SU-DHL-6 (cell line): ENCODE data around the gene DLG2.

Source experiments
- H2AFZ ChIP-seq: fragments of 200-600 bp; sonication (generic); 2 replicates; pipeline ENCODE4 v1.6.1; 2014; ENCODE audit warnings: low read depth, mild to moderate bottlenecking, moderate library complexity, mixed read lengths, antibody characterized with exemption, low read length; ENCODE audit not compliant: severe bottlenecking
- H3F3A ChIP-seq: fragments of 200-600 bp; shearing (Covaris generic); 2 replicates; pipeline ENCODE4 v1.6.0; 2016; ENCODE audit warnings: antibody characterized with exemption, mild to moderate bottlenecking; ENCODE audit not compliant: insufficient read depth
- H3K27ac ChIP-seq: fragments of 200-600 bp; sonication (generic); 2 replicates; pipeline ENCODE4 v1.5.1; 2016; ENCODE audit warnings: low read depth, mild to moderate bottlenecking, low read length, moderate library complexity, mixed read lengths
- H3K27me3 ChIP-seq: fragments of 200-600 bp; sonication (generic), shearing (Covaris generic); 2 replicates; pipeline ENCODE4 v1.6.0; 2014; ENCODE audit warnings: mild to moderate bottlenecking, low read length
- H3K36me3 ChIP-seq: fragments of 200-600 bp; sonication (generic); 2 replicates; pipeline ENCODE4 v1.6.1; 2014; ENCODE audit warnings: mild to moderate bottlenecking, low read length, mixed read lengths
- H3K4me2 ChIP-seq: fragments of 300-600, 200-600 bp; shearing (Covaris generic), sonication (generic); 2 replicates; pipeline ENCODE4 v1.6.0; 2014; ENCODE audit warnings: low read length, low read depth, mild to moderate bottlenecking; ENCODE audit not compliant: poor library complexity, severe bottlenecking
- H3K4me3 ChIP-seq: fragments of 200-600 bp; sonication (generic); 2 replicates; pipeline ENCODE4 v1.5.1; 2014; ENCODE audit warnings: antibody characterized with exemption, low read length, mild to moderate bottlenecking, mixed read lengths; ENCODE audit not compliant: insufficient read depth, poor library complexity, severe bottlenecking
- H3K79me2 ChIP-seq: fragments of 200-600 bp; sonication (generic); 2 replicates; pipeline ENCODE4 v1.6.1; 2014; ENCODE audit warnings: mild to moderate bottlenecking, low read length, moderate library complexity; ENCODE audit not compliant: insufficient read depth
- H3K9ac ChIP-seq: fragments of 200-600 bp; sonication (generic); 2 replicates; pipeline ENCODE4 v1.7.0; 2014; ENCODE audit warnings: mild to moderate bottlenecking, low read length
- H3K9me2 ChIP-seq: fragments of 200-600 bp; sonication (generic); replicated peaks from 2 replicates; pipeline ENCODE4 v1.6.1; 2014; ENCODE audit warnings: low read length; ENCODE audit not compliant: insufficient read depth
- H3K9me3 ChIP-seq: fragments of 200-600 bp; sonication (generic); 2 replicates; pipeline ENCODE4 v1.6.1; 2014; ENCODE audit warnings: low read length, mixed read lengths; ENCODE audit not compliant: insufficient read depth
- H4K20me1 ChIP-seq: fragments of 200-600 bp; sonication (generic); 2 replicates; pipeline ENCODE4 v1.6.1; 2014; ENCODE audit warnings: low read depth, mild to moderate bottlenecking, antibody characterized with exemption, low read length, moderate library complexity, mixed read lengths
- CTCF ChIP-seq: fragments of 200-600 bp; sonication (generic); IDR thresholded peaks from one replicate; pipeline ENCODE4 v1.5.1; 2017; ENCODE audit warnings: antibody characterized with exemption, mild to moderate bottlenecking, low read length, moderate library complexity; ENCODE audit not compliant: insufficient read depth, poor library complexity, severe bottlenecking
- EZH2phosphoT487 ChIP-seq: fragments of 200-600 bp; sonication (generic), shearing (Covaris generic); conservative IDR thresholded peaks from 2 replicates; pipeline ENCODE4 v1.6.1; 2018; ENCODE audit warnings: mild to moderate bottlenecking, antibody characterized with exemption, low read length, moderate library complexity, mixed read lengths

DLG2 gene

GRCh38 chr11:85062659-85063058, 564.5 kb downstream of the DLG2 start:
- H3K27me3 ChIP-seq = no peaks in the 10 kb centered on the region
- H3K27ac ChIP-seq = no peak overlapping the region
- no peaks in the 10 kb centered on the region for H3K79me2 ChIP-seq
- no peak overlapping the region for H3K4me3 ChIP-seq
- no peaks in the 10 kb centered on the region for H3K9me3 ChIP-seq
- no peaks in the 10 kb centered on the region for H3K36me3 ChIP-seq
- TF ChIP-seq EZH2phosphoT487 = no peak
- TF ChIP-seq CTCF = no peak
- no peak overlapping the region for H3K9ac ChIP-seq
- H3K4me2 ChIP-seq = no peak overlapping the region
- H2AFZ ChIP-seq = no peak overlapping the region
- no peaks in the 10 kb centered on the region for H3F3A ChIP-seq
- H4K20me1 ChIP-seq = no peaks in the 10 kb centered on the region
- no peaks in the 10 kb centered on the region for H3K9me2 ChIP-seq

GRCh38 chr11:85052636-85053035, 574.5 kb downstream of the DLG2 start:
- Histone ChIP-seq H3K79me2 (no peaks in the 10 kb centered on the region), H3K9me3 (no peaks in the 10 kb centered on the region), H3F3A (no peaks in the 10 kb centered on the region), H3K36me3 (no peaks in the 10 kb centered on the region), H4K20me1 (no peaks in the 10 kb centered on the region), H3K4me3 (no peak overlapping the region), H3K27ac (no peak overlapping the region), H3K4me2 (no peak overlapping the region), H3K27me3 (no peaks in the 10 kb centered on the region), H3K9me2 (no peaks in the 10 kb centered on the region), H3K9ac (no peak overlapping the region), H2AFZ (no peak overlapping the region)
- TF ChIP-seq CTCF (no peak), EZH2phosphoT487 (no peak)

GRCh38 chr11:85048801-85049200, 578.3 kb downstream of the DLG2 start:
- H3K4me3 ChIP-seq = no peak overlapping the region
- H3K27ac ChIP-seq = no peak overlapping the region
- H3K9me2 ChIP-seq = no peaks in the 10 kb centered on the region
- no peak for TF ChIP-seq CTCF
- no peak for TF ChIP-seq EZH2phosphoT487
- no peak overlapping the region for H2AFZ ChIP-seq
- no peaks in the 10 kb centered on the region for H3K79me2 ChIP-seq
- no peaks in the 10 kb centered on the region for H3K27me3 ChIP-seq
- H3K9ac ChIP-seq = no peak overlapping the region
- H3F3A ChIP-seq = no peaks in the 10 kb centered on the region
- H3K4me2 ChIP-seq = no peak overlapping the region
- H3K36me3 ChIP-seq = no peaks in the 10 kb centered on the region
- no peaks in the 10 kb centered on the region for H3K9me3 ChIP-seq
- H4K20me1 ChIP-seq = no peaks in the 10 kb centered on the region
